Vagina (tissue), 2 donors: ENCODE measurements around the gene TMEM232.

Experiments used
- CTCF ChIP-seq, 3 experiments: fragments of 450-650 bp in 2 of 3; fragments of 200-600 bp in 1 of 3; sonication (generic) in 1 of 3; IDR thresholded peaks; one replicate each; pipeline ENCODE4 v1.5.1; 2017 to 2019; ENCODE audit warnings: antibody characterized with exemption in 3 of 3, mild to moderate bottlenecking in 2 of 3, moderate library complexity in 2 of 3
- POLR2A ChIP-seq, 2 donors: fragments of 450-650 bp; IDR thresholded peaks; one replicate each; pipeline ENCODE4 v1.6.1; 2017; ENCODE audit warnings: antibody characterized with exemption in 2 of 2, mild to moderate bottlenecking in 2 of 2, moderate library complexity in 2 of 2
- POLR2AphosphoS5 ChIP-seq, 2 donors: sonication (generic); formaldehyde crosslinking; IDR thresholded peaks; one replicate each; pipeline ENCODE4 v1.9.0; 2017; ENCODE audit warnings: antibody characterized with exemption in 2 of 2, mild to moderate bottlenecking in 2 of 2, low read depth in 1 of 2; ENCODE audit not compliant: insufficient read depth in 1 of 2

- no peak for TF ChIP-seq POLR2A (IDR thresholded peaks at IDR 0.05)
- no peak for TF ChIP-seq CTCF (IDR thresholded peaks at IDR 0.05)
- TF ChIP-seq POLR2AphosphoS5 (IDR thresholded peaks at IDR 0.05; ENCODE audit: insufficient read depth in 1 of 2, low read depth in 1 of 2) = no peak
These were observed 12.0 kb upstream of the TMEM232 start for GRCh38 chr5:110738503-110738811.
